Cardiac fibroblast (primary cell): ENCODE data around the gene BBOX1.

Experiments
- DNase-seq, 2 donors: peaks; one replicate each; pipeline versions ENCODE4 v3.0.0 to v3.0.0-alpha.2; 2010; ENCODE audit warnings: low read depth in 2 of 2
- H3K4me3 ChIP-seq, 2 donors: replicated peaks in 1 of 2; 1 replicate in 1 of 2; 2 replicates in 1 of 2; pipeline ENCODE4 v1.5.1; 2011; ENCODE audit warnings: low read depth in 2 of 2, low read length in 2 of 2, mild to moderate bottlenecking in 2 of 2, moderate library complexity in 1 of 2
- TF ChIP-seq, protein P1 (sequence below): IDR thresholded peaks from one replicate; pipeline ENCODE4 v1.5.1; 2011; ENCODE audit warnings: low read depth, mild to moderate bottlenecking, low read length, inconsistent platforms

BBOX1 gene

DNA sequence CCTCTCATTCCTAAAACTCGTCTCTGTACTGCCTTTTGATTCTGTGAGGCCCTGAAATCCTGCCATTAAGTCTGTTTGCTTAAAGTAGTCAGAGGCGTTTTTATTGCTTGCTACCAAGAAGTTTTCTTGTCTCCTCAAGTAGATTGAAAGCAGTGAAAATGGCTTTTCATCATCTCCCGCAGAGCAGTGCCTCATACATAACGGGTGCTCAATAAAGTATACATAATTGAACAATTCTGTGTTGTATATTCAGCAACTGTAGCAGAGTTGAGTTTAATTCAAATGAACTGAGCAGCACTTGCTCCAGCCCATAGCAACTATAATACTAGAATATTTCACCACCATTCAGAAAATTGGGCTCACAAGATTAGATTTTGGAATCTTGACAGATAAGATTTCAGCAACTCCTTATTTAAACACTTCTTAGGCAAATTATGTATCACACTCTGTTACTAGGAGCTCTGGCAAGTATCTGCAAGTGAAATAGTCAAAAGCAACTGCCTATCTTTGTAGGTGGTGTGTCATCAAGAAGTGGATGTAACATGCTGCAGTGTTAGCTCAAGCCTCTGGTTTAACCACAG is 26.7 kb upstream of the BBOX1 start:
- TF ChIP-seq, protein P1, sequence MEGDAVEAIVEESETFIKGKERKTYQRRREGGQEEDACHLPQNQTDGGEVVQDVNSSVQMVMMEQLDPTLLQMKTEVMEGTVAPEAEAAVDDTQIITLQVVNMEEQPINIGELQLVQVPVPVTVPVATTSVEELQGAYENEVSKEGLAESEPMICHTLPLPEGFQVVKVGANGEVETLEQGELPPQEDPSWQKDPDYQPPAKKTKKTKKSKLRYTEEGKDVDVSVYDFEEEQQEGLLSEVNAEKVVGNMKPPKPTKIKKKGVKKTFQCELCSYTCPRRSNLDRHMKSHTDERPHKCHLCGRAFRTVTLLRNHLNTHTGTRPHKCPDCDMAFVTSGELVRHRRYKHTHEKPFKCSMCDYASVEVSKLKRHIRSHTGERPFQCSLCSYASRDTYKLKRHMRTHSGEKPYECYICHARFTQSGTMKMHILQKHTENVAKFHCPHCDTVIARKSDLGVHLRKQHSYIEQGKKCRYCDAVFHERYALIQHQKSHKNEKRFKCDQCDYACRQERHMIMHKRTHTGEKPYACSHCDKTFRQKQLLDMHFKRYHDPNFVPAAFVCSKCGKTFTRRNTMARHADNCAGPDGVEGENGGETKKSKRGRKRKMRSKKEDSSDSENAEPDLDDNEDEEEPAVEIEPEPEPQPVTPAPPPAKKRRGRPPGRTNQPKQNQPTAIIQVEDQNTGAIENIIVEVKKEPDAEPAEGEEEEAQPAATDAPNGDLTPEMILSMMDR = no peak
- H3K4me3 ChIP-seq = no peak overlapping the region
- peak in 1 of 2 donors; percentile 48 for DNase-seq

DNA sequence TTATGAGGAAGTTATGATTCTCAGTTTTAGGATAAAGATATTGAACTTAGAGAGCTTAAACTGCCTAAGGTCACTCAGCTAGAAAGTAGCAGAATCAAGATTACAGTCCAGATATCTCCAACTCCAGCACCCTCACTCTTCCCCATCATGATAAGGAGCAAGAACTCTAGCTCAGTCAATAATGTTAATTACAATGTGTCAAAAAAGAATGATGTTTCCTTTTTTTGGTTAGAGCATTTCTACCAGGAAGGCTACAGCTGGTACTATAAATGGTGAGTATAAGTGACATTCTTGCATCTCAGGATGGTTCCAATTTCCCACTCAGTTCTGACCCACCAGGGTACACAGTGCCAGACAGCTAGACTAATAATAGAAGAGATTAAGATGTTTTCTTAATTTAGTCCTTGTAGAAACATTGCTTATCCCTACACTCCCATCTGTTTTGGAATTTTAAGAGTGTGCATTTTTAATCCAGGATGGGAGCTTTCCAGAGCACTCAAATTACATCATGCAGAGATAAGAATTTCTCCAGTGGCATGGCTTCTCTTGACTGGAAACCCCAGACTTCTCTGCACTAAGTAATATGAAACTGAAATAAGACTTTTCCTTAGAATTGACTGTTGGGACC is 21.6 kb upstream of the BBOX1 start:
- peak in 1 of 2 donors; percentile 43 for DNase-seq

DNA sequence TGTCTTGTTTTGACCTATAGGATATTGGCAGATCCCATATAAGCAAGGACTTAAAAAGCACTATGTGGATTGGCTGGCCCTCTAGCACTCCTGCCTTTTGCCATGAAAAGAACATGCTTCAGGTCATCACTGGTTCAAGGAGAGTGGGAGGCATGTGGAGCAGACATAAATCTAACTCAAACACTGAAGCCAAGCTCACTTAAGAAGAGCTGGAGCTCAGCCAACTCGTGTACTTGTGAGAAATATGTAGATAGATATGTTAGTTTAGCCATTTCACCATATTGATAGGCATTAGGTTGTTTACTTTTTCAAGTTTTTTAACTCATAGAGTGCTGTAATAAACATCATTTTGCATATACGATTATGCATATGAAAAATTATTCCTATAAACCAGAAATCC is 19.9 kb upstream of the BBOX1 start:
- DNase-seq = peak in 1 of 2 donors; percentile 45
- TF ChIP-seq, protein P1 = no peak
- H3K4me3 ChIP-seq = no peak overlapping the region

More for the DNA sequence above, 21.6 kb upstream of the BBOX1 start:
- TF ChIP-seq, protein P1 = no peak
- H3K4me3 ChIP-seq = no peak overlapping the region

DNA sequence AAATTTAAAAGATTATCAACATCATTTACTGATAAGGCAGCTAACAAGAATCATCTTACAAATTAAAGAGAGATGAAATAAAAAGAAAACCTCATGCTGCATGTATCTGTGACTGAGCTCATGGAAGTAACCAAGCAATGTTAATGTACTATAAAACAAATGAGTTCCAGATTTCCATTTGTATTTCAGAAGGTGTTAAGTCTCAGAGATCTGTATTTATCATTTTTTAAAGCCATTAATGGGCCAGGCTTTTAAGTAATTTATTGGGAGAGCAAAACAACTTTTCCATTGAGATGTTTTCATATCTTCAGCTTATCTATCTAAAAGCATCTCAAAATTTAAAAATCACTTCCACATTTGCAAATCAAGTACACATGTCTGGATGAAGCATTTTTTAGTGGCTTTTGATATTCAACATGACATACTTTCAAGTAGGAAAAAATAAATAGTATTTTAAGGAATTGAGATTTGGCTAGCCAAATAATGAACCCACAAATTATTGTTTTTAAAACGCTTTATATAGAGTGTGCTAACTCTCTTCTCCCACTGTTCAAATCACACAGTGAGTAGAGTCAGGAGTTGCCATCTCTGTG is 17.9 kb upstream of the BBOX1 start:
- no peak for DNase-seq
- no peak overlapping the region for H3K4me3 ChIP-seq
- TF ChIP-seq, protein P1 = no peak

DNA sequence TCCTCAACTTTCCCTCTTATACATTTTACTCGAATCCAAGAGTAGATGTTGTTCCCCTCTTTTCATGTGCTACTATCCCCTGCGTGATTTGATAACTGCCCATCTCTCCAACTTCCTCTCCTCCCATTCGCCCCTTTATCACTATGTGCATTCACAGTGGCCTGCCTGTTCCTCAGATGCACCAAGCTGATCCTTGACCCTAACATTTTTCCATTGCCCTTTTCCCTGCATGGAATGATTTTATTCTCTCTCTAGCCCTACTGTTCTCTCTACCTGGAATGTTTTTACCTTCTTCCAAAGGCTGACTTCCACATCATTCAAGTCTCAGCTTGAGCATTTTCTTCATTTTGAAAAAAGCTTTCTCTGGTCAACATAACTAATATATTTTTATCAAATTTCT is 15.8 kb upstream of the BBOX1 start:
- TF ChIP-seq, protein P1 = no peak
- DNase-seq = no peak
- H3K4me3 ChIP-seq = no peak overlapping the region

DNA sequence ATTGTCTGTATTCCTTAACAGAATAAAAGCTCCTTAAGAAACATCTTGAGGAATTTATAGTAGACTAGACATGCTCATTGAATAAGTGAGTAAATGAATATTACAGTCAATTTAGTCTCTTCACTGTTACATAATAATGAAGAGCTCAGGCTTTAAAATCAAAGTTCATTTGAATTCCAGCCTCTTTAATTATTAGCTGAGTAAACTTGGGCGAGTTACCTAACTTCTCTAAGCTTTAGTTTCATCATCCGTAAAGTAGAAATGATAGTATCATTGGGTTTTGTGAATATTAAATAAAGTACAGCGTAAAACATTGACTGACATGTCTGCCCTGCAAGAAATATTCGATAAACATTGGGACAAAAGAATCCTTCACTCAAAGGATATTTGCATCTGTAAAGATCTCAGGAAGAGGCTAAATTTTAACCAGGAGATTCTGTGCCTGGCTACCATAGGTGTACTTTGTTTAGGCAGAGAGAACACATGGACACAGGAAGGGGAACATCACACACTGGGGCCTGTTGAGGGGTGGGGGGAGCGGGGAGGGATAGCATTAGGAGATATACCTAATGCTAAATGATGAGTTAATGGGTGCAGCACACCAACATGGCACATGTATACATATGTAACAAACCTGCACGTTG is 15.2 kb upstream of the BBOX1 start:
- DNase-seq = no peak
- TF ChIP-seq, protein P1 = no peak
- no peak overlapping the region for H3K4me3 ChIP-seq
